Osteoblast (primary cell): ENCODE results near the gene HTR3A. TPM values are rescaled to one million over a fixed set of nuclear protein-coding genes. Genes with fewer than 3 reads are reported as not detected.
"Not testable (repeated sequence)": the region's sequence is repeated elsewhere in the genome, so short reads cannot be mapped to it uniquely, and the experiment has no call there.

ENCODE experiments used
- DNase-seq: peaks from one replicate; pipeline ENCODE4 v3.0.0; 2011; ENCODE audit warnings: low spot score, mixed read lengths; ENCODE audit not compliant: insufficient read length; ENCODE audit errors: missing footprints
- H2AFZ ChIP-seq: 2 replicates; pipeline ENCODE4 v1.6.0; 2011; ENCODE audit warnings: mild to moderate bottlenecking, low read length
- H3K27ac ChIP-seq: 2 replicates; pipeline ENCODE4 v1.5.1; 2011; ENCODE audit warnings: mild to moderate bottlenecking, low read depth, low read length, moderate library complexity
- H3K27me3 ChIP-seq: 2 replicates; pipeline ENCODE4 v1.6.0; 2012; ENCODE audit warnings: mild to moderate bottlenecking, control low read depth, inconsistent platforms, low read length, moderate library complexity; ENCODE audit not compliant: insufficient read depth
- H3K36me3 ChIP-seq: 2 replicates; pipeline ENCODE4 v1.5.1; 2011; ENCODE audit warnings: mild to moderate bottlenecking, low read length, control low read depth, moderate library complexity; ENCODE audit not compliant: insufficient read depth
- H3K4me1 ChIP-seq: 2 replicates; pipeline ENCODE4 v1.5.1; 2011; ENCODE audit warnings: mild to moderate bottlenecking, low read length, control low read depth, moderate library complexity; ENCODE audit not compliant: insufficient read depth
- H3K4me2 ChIP-seq: 2 replicates; pipeline ENCODE4 v1.6.0; 2011; ENCODE audit warnings: mild to moderate bottlenecking, low read length; ENCODE audit not compliant: insufficient read depth
- H3K4me3 ChIP-seq: fragments of 200-600 bp; sonication (generic); 3 replicates; pipeline ENCODE4 v1.5.1; 2012; ENCODE audit warnings: mild to moderate bottlenecking, low read length, inconsistent platforms; ENCODE audit not compliant: insufficient read depth
- H3K79me2 ChIP-seq: 2 replicates; pipeline ENCODE4 v1.6.0; 2012; ENCODE audit warnings: mild to moderate bottlenecking, low read length, control low read depth, inconsistent platforms; ENCODE audit not compliant: insufficient read depth
- H3K9me3 ChIP-seq: 2 replicates; pipeline ENCODE4 v1.5.1; 2011; ENCODE audit warnings: low read depth, low read length, control low read depth
- H4K20me1 ChIP-seq: 2 replicates; pipeline ENCODE4 v1.6.0; 2012; ENCODE audit warnings: mild to moderate bottlenecking, low read length, control low read depth; ENCODE audit not compliant: insufficient read depth
- total RNA-seq: library from RNA; depleted of rRNA; stranded (reverse); fragments of >200 nt; gene quantifications from 2 replicates; pipeline ENCODE4 v1.2.3, GENCODE V29; 2012
- TF ChIP-seq, protein P1 (sequence below): IDR thresholded peaks from 2 replicates; pipeline ENCODE4 v1.5.1; 2011; ENCODE audit warnings: mild to moderate bottlenecking, low read depth, low read length, moderate library complexity; ENCODE audit errors: extremely low read depth

Gene HTR3A
- total RNA-seq, 1 donor: not detected

DNA sequence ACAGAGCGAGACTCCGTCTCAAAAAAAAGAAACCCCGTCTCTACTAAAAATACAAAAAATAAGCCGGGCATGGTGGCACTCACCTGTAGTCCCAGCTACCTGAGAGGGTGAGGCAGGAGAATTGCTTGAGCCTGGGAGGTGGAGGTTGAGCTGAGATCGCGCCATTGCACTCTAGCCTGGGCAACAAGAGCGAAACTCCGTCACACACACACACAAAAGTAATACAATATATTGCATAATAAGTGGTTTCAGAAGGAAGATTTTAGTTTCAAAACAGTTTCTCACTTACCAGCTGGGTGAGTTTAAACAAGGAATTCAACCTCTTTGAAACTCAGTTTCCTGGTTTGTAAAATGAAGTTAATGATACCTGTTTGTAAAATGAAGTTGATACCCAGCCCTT is 32.7 kb upstream of the HTR3A start:
- no peak overlapping the region for H3K4me3 ChIP-seq
- no peaks in the 10 kb centered on the region for H3K4me1 ChIP-seq
- no peak overlapping the region for H3K4me2 ChIP-seq
- H3K36me3 ChIP-seq: no peaks in the 10 kb centered on the region
- TF ChIP-seq, protein P1, sequence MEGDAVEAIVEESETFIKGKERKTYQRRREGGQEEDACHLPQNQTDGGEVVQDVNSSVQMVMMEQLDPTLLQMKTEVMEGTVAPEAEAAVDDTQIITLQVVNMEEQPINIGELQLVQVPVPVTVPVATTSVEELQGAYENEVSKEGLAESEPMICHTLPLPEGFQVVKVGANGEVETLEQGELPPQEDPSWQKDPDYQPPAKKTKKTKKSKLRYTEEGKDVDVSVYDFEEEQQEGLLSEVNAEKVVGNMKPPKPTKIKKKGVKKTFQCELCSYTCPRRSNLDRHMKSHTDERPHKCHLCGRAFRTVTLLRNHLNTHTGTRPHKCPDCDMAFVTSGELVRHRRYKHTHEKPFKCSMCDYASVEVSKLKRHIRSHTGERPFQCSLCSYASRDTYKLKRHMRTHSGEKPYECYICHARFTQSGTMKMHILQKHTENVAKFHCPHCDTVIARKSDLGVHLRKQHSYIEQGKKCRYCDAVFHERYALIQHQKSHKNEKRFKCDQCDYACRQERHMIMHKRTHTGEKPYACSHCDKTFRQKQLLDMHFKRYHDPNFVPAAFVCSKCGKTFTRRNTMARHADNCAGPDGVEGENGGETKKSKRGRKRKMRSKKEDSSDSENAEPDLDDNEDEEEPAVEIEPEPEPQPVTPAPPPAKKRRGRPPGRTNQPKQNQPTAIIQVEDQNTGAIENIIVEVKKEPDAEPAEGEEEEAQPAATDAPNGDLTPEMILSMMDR: no peak
- H2AFZ ChIP-seq: no peak overlapping the region
- DNase-seq: no peak
- no peak overlapping the region for H3K27ac ChIP-seq
- H3K9me3 ChIP-seq: no peaks in the 10 kb centered on the region
- no peaks in the 10 kb centered on the region for H3K79me2 ChIP-seq
- no peaks in the 10 kb centered on the region for H3K27me3 ChIP-seq
- no peaks in the 10 kb centered on the region for H4K20me1 ChIP-seq

DNA sequence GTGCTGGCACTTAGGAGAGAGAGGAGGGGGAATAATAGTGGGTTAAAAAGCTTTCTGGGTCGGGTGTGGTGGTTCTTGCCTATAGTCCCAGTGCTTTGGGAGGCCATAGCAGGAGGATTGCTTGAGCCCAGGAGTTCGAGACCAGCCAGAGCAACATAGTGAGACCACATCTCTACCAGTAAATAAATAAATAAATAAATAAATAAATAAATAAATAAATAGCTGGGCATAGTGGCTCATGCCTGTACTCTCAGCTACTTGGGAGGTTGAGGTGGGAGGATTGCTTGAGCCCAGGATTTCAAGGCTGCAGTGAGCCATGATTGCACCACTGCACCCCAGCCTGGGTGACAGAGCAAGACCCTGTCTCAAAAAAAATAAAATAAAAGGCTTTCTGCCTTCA is 28.7 kb upstream of the HTR3A start:
- not testable (repeated sequence) for H3K4me3 ChIP-seq, H3K4me2 ChIP-seq, DNase-seq, H3K36me3 ChIP-seq, H4K20me1 ChIP-seq, H3K79me2 ChIP-seq, H3K27me3 ChIP-seq, H3K4me1 ChIP-seq, H3K27ac ChIP-seq, H2AFZ ChIP-seq, H3K9me3 ChIP-seq

DNA sequence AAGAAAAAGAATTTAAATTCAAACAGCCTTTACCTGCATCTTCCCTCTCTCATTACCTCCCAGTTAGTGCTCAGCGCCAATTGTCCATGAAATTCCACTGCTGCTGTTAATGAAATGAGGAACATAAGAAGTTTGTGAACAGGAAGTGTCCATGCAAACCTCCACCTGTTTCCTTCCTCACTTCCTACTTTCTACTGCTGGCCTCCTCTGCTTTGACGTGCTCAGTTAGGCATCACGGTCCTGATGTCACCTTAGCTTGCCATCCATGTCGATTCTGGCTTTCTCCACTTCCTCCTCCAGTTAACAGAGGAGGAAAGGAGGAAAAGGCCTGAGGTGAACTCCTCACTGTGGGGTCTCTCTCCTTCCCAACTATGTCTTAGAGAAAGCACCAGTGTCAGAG is 26.9 kb upstream of the HTR3A start:
- H3K4me3 ChIP-seq: no peak overlapping the region
- H3K79me2 ChIP-seq: no peaks in the 10 kb centered on the region
- no peaks in the 10 kb centered on the region for H3K27me3 ChIP-seq
- TF ChIP-seq, protein P1: no peak
- no peak overlapping the region for H2AFZ ChIP-seq
- no peaks in the 10 kb centered on the region for H3K9me3 ChIP-seq
- H3K36me3 ChIP-seq: no peaks in the 10 kb centered on the region
- H3K27ac ChIP-seq: no peak overlapping the region
- H4K20me1 ChIP-seq: no peaks in the 10 kb centered on the region
- no peak overlapping the region for H3K4me2 ChIP-seq
- DNase-seq: no peak
- no peaks in the 10 kb centered on the region for H3K4me1 ChIP-seq

DNA sequence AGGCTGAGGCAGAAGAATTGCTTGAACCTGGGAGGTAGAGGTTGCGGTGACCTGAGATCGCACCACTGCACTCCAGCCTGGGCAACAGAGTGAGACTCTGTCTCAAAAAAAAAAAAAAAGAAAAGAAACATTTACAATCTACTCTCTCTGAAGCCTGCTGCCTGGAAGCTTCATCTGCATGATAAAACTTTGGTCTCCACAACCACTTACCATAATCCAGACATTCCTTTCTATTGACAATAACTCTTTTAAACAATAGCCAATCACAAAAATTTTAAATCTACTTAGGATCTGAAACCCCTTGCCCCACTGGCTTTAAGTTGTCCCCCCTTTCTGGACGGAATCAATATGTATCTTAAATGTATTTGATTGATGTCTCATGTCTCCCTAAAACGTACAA is 25.0 kb upstream of the HTR3A start:
- no peaks in the 10 kb centered on the region for H3K9me3 ChIP-seq
- H3K4me3 ChIP-seq: no peak overlapping the region
- no peaks in the 10 kb centered on the region for H4K20me1 ChIP-seq
- H3K4me2 ChIP-seq: no peak overlapping the region
- no peaks in the 10 kb centered on the region for H3K4me1 ChIP-seq
- no peak for DNase-seq
- TF ChIP-seq, protein P1: no peak
- H3K27me3 ChIP-seq: no peaks in the 10 kb centered on the region
- no peaks in the 10 kb centered on the region for H3K79me2 ChIP-seq
- no peak overlapping the region for H3K27ac ChIP-seq
- H3K36me3 ChIP-seq: no peaks in the 10 kb centered on the region
- no peak overlapping the region for H2AFZ ChIP-seq

DNA sequence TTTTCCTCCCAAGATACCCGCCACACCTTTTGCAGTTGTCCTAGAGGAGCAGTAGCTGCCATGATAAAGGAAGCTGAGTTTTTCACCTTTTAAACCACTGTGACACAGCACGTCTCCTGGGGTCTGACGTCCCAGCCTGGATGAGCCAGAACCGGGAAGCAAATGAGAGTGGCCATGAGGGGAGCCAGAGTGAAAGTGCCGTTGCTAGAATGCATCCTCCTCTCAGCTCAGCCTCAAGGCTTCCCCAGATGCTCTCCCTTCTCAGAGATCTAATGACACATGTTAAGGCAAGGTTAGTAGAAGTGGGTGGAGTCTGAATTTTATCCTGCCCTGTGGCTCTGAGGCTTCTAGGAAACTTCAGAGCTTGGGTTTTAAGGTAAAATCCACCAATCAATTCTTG is 23.4 kb upstream of the HTR3A start:
- Histone ChIP-seq H3K4me2 (no peak overlapping the region), H4K20me1 (no peaks in the 10 kb centered on the region)

More for the DNA sequence above, 23.4 kb upstream of the HTR3A start:
- Histone ChIP-seq H3K9me3 (no peaks in the 10 kb centered on the region), H3K4me1 (no peaks in the 10 kb centered on the region), H3K27ac (no peak overlapping the region), H3K4me3 (no peak overlapping the region), H3K36me3 (no peaks in the 10 kb centered on the region), H2AFZ (no peak overlapping the region), H3K27me3 (no peaks in the 10 kb centered on the region), H3K79me2 (no peaks in the 10 kb centered on the region)
- DNase-seq: no peak
- TF ChIP-seq, protein P1: no peak
